H1 (cell line): ENCODE measurements around the gene OR8B12. TPM values are rescaled to one million over a fixed set of nuclear protein-coding genes. Genes with fewer than 3 reads are reported as not detected.

Experiments used
- CTCF ChIA-PET: fragments of 300-600 bp; sonication (Branson Sonifier 250); formaldehyde crosslinking; loops from one replicate; lab custom pipeline; 2021; ENCODE audit not compliant: partially characterized antibody; lab: Charles Lee
- POLR2A ChIA-PET: fragments of 300-600 bp; sonication (Branson Sonifier 250); formaldehyde crosslinking; loops from one replicate; lab custom pipeline; 2021; ENCODE audit warnings: inconsistent platforms; ENCODE audit not compliant: partially characterized antibody; lab: Charles Lee
- DNase-seq, 2 experiments: peaks; one replicate each; pipeline versions ENCODE4 v3.0.0 to v3.0.0-alpha.2; 2010 to 2022; ENCODE audit warnings: low spot score in 2 of 2, low read depth in 1 of 2, mixed read lengths in 1 of 2
- FAIRE-seq: peaks from 2 replicates; lab custom pipeline; 2011; peaks lifted over from hg19 to GRCh38; lab: Jason Lieb, UNC
- H2AFZ ChIP-seq: 2 replicates; pipeline ENCODE4 v1.8.1; 2012; ENCODE audit warnings: low read length, inconsistent platforms
- H2AK5ac ChIP-seq: 2 replicates; pipeline ENCODE4 v1.6.1; 2013; ENCODE audit warnings: low read depth, low read length
- H2BK120ac ChIP-seq: replicated peaks from 2 replicates; pipeline ENCODE3; 2013; ENCODE audit warnings: low read depth, low read length, inconsistent platforms
- H2BK12ac ChIP-seq: 2 replicates; pipeline ENCODE4 v1.6.1; 2013; ENCODE audit warnings: low read depth, low read length
- H2BK15ac ChIP-seq: 2 replicates; pipeline ENCODE4 v1.6.1; 2013; ENCODE audit warnings: low read length
- H2BK20ac ChIP-seq: 2 replicates; pipeline ENCODE4 v1.6.1; 2013; ENCODE audit warnings: low read length
- H2BK5ac ChIP-seq: 2 replicates; pipeline ENCODE4 v1.6.1; 2013; ENCODE audit warnings: low read depth, low read length
- H3K14ac ChIP-seq: 2 replicates; pipeline ENCODE4 v1.6.1; 2013; ENCODE audit warnings: inconsistent platforms; ENCODE audit not compliant: insufficient read length
- H3K18ac ChIP-seq: 2 replicates; pipeline ENCODE4 v1.6.1; 2013; ENCODE audit warnings: low read length; ENCODE audit errors: extremely low read depth
- H3K23ac ChIP-seq: 2 replicates; pipeline ENCODE4 v1.6.1; 2013; ENCODE audit warnings: inconsistent platforms; ENCODE audit not compliant: insufficient read length
- H3K23me2 ChIP-seq: 2 replicates; pipeline ENCODE4 v1.6.1; 2013; ENCODE audit warnings: low read depth, low read length
- H3K27ac ChIP-seq: 2 replicates; pipeline ENCODE4 v1.6.1; 2011; ENCODE audit warnings: low read depth, low read length, inconsistent platforms
- H3K27me3 ChIP-seq, 4 experiments: replicated peaks in 1 of 4; 1 replicate in 1 of 4; 2 replicates in 3 of 4; pipeline versions ENCODE4 v1.6.1 to v1.8.1; 2011 to 2013; ENCODE audit warnings: low read length in 3 of 4, mild to moderate bottlenecking in 3 of 4, inconsistent platforms in 2 of 4, mixed read lengths in 2 of 4, moderate library complexity in 1 of 4; ENCODE audit not compliant: control insufficient read depth in 3 of 4, insufficient read depth in 3 of 4; ENCODE audit errors: extremely low read depth in 1 of 4
- H3K36me3 ChIP-seq, 4 experiments: 2 replicates each; pipeline versions ENCODE4 v1.6.1 to v1.8.1; 2011 to 2013; ENCODE audit warnings: mild to moderate bottlenecking in 4 of 4, low read length in 3 of 4, moderate library complexity in 2 of 4, control low read depth in 1 of 4, inconsistent platforms in 1 of 4; ENCODE audit not compliant: insufficient read depth in 4 of 4, control insufficient read depth in 2 of 4
- H3K4ac ChIP-seq: replicated peaks from 2 replicates; pipeline ENCODE3; 2013; ENCODE audit warnings: low read length, low read depth, mixed read lengths, inconsistent platforms; ENCODE audit not compliant: insufficient read length
- H3K4me1 ChIP-seq, 4 experiments: replicated peaks in 1 of 4; 1 replicate in 1 of 4; 2 replicates in 3 of 4; pipeline versions ENCODE4 v1.6.1 to v1.8.1; 2011 to 2013; ENCODE audit warnings: low read length in 3 of 4, inconsistent platforms in 2 of 4, mixed read lengths in 1 of 4; ENCODE audit not compliant: insufficient read depth in 4 of 4, control insufficient read depth in 3 of 4
- H3K4me2 ChIP-seq, 2 experiments: 2 replicates each; pipeline versions ENCODE4 v1.6.1 to v1.8.1; 2011 to 2013; ENCODE audit warnings: low read depth in 2 of 2, low read length in 2 of 2, control low read depth in 1 of 2, inconsistent platforms in 1 of 2, mild to moderate bottlenecking in 1 of 2; ENCODE audit not compliant: insufficient read depth in 1 of 2
- H3K4me3 ChIP-seq, 4 experiments: fragments of 200-600, 300-600 bp in 1 of 4; sonication (generic), shearing (Covaris generic), sonication (Bioruptor Twin) in 1 of 4; 2 replicates each; pipeline versions ENCODE4 v1.5.1 to v1.8.1; 2011 to 2016; ENCODE audit warnings: low read length in 4 of 4, low read depth in 3 of 4, control low read depth in 2 of 4, inconsistent platforms in 2 of 4, mild to moderate bottlenecking in 2 of 4, mixed read lengths in 1 of 4, moderate library complexity in 1 of 4; ENCODE audit not compliant: insufficient read depth in 2 of 4; ENCODE audit errors: extremely low read depth in 1 of 4
- H3K56ac ChIP-seq: replicated peaks from 2 replicates; pipeline ENCODE3; 2013; ENCODE audit warnings: low read depth, mild to moderate bottlenecking, mixed read lengths, low read length, inconsistent platforms; ENCODE audit not compliant: insufficient read length
- H3K79me1 ChIP-seq: 2 replicates; pipeline ENCODE4 v1.6.1; 2013; ENCODE audit warnings: low read depth, low read length, control low read depth
- H3K79me2 ChIP-seq, 2 experiments: 2 replicates each; pipeline versions ENCODE4 v1.6.1 to v1.8.1; 2012 to 2013; ENCODE audit warnings: low read length in 2 of 2, mild to moderate bottlenecking in 2 of 2, inconsistent platforms in 1 of 2; ENCODE audit not compliant: insufficient read depth in 2 of 2, control insufficient read depth in 1 of 2
- H3K9ac ChIP-seq, 4 experiments: replicated peaks in 1 of 4; 1 replicate in 1 of 4; 2 replicates in 3 of 4; pipeline versions ENCODE4 v1.6.1 to v1.8.1; 2011 to 2013; ENCODE audit warnings: low read depth in 3 of 4, low read length in 3 of 4, control low read depth in 2 of 4, mild to moderate bottlenecking in 2 of 4, moderate library complexity in 2 of 4, inconsistent platforms in 1 of 4; ENCODE audit errors: extremely low read depth in 1 of 4
- H3K9me3 ChIP-seq, 2 experiments: 2 replicates each; pipeline versions ENCODE4 v1.6.1 to v1.8.1; 2012 to 2013; ENCODE audit warnings: mild to moderate bottlenecking in 2 of 2, moderate library complexity in 2 of 2, control low read depth in 1 of 2, inconsistent platforms in 1 of 2, low read depth in 1 of 2, low read length in 1 of 2, mixed read lengths in 1 of 2; ENCODE audit not compliant: insufficient read depth in 2 of 2
- H4K20me1 ChIP-seq, 2 experiments: replicated peaks in 1 of 2; 2 replicates each; pipeline versions ENCODE3 to v1.8.1; 2011 to 2013; ENCODE audit warnings: inconsistent platforms in 2 of 2, low read length in 2 of 2, mild to moderate bottlenecking in 1 of 2; ENCODE audit not compliant: insufficient read depth in 2 of 2, control insufficient read depth in 1 of 2
- H4K5ac ChIP-seq: 2 replicates; pipeline ENCODE4 v1.6.1; 2013; ENCODE audit warnings: low read length, low read depth, mixed read lengths, inconsistent platforms; ENCODE audit not compliant: insufficient read length
- H4K8ac ChIP-seq: 2 replicates; pipeline ENCODE4 v1.8.0; 2013; ENCODE audit warnings: mild to moderate bottlenecking, moderate library complexity, low read length, inconsistent platforms; ENCODE audit not compliant: insufficient read depth; ENCODE audit errors: extremely low read depth
- H4K91ac ChIP-seq: replicated peaks from 2 replicates; pipeline ENCODE3; 2013; ENCODE audit warnings: low read length, mixed read lengths, inconsistent platforms; ENCODE audit not compliant: insufficient read length
- KDM1A ChIP-seq: fragments of 200-600, 300-600 bp; sonication (generic); IDR thresholded peaks from 2 replicates; pipeline ENCODE4 v1.7.1; 2016; ENCODE audit warnings: mild to moderate bottlenecking, low read length, borderline replicate concordance
- POLR2A ChIP-seq, 2 experiments: IDR thresholded peaks; 1 replicate in 1 of 2; 2 replicates in 1 of 2; pipeline ENCODE4 v1.6.1; 2011; ENCODE audit warnings: low read depth in 2 of 2, low read length in 2 of 2, mild to moderate bottlenecking in 2 of 2; ENCODE audit errors: control extremely low read depth in 1 of 2
- WGBS, 2 experiments: shearing (Covaris generic) in 1 of 2; methylation state at CpG; one replicate each; pipeline versions ENCODE4 v1.1.6 to v1.1.7; 2013 to 2015; ENCODE audit warnings: low lambda C conversion rate in 2 of 2, mixed read lengths in 2 of 2, inconsistent platforms in 1 of 2, low coverage in 1 of 2, missing lambda C conversion rate in 1 of 2; ENCODE audit not compliant: insufficient replicate concordance in 2 of 2, insufficient coverage in 1 of 2, insufficient read length in 1 of 2; ENCODE audit errors: extremely low coverage in 1 of 2, missing lambda C conversion rate in 1 of 2; 5-methylcytosine and 5-hydroxymethylcytosine counted together
- polyA plus RNA-seq, 7 experiments: library from polyadenylated mRNA; depleted of rRNA in 3 of 7; stranded (reverse) in 5 of 7; unstranded in 2 of 7; fragments of >200 nt in 5 of 7; fragments of 200-250 nt in 2 of 7; gene quantifications; 1 replicate in 5 of 7; 2 replicates in 1 of 7; 4 replicates in 1 of 7; pipeline versions ENCODE4 v1.2.1 to v1.2.3, GENCODE V29; 2011 to 2013; ENCODE audit warnings: missing spikeins in 2 of 7, mixed read lengths in 2 of 7
- total RNA-seq: library from RNA; stranded (reverse); fragmentation: NEBNext Ultra II Directional; extraction: Animal tissue kit (Norgen Biotek cat#: 25700); gene quantifications from 2 replicates; pipeline ENCODE4 v1.2.1, GENCODE V29; 2021

The OR8B12 gene
- total and polyA plus RNA-seq, 2 of the 8 experiments (the other 6 are each of a cell fraction or from before 2014, with no cell fraction given), result not detected

GRCh38 chr11:124518989-124519451 is 24.4 kb downstream of the OR8B12 start:
- DNase-seq (no peak), FAIRE-seq (no peak)
- Histone ChIP-seq H4K91ac (no peak overlapping the region), H3K36me3 (no peaks in the 10 kb centered on the region), H3K9ac (no peak overlapping the region), H3K4me3 (no peak overlapping the region), H4K8ac (no peak overlapping the region), H3K79me1 (no peaks in the 10 kb centered on the region), H2AFZ (no peak overlapping the region), H3K27ac (no peak overlapping the region), H3K4me1 (no peaks in the 10 kb centered on the region), H3K9me3 (no peaks in the 10 kb centered on the region), H3K4me2 (no peak overlapping the region), H4K20me1 (no peaks in the 10 kb centered on the region), H4K5ac (no peak overlapping the region), H2BK120ac (no peak overlapping the region), H3K4ac (no peak overlapping the region), H3K27me3 (no peaks in the 10 kb centered on the region; a peak in 1 of 7 replicates), H3K79me2 (no peaks in the 10 kb centered on the region), H2AK5ac (no peak overlapping the region), H2BK20ac (no peak overlapping the region), H3K14ac (no peak overlapping the region), H3K23me2 (no peaks in the 10 kb centered on the region), H3K18ac (no peak overlapping the region), H2BK12ac (no peak overlapping the region), H2BK5ac (no peak overlapping the region), H2BK15ac (no peak overlapping the region), H3K23ac (no peak overlapping the region), H3K56ac (no peak overlapping the region)
- TF ChIP-seq KDM1A (no peak), POLR2A (IDR thresholded peaks at IDR 0.05; ENCODE audit: control extremely low read depth in 1 of 2, low read depth in 2 of 2, low read length in 2 of 2) (no peak)
- POLR2A ChIA-PET, result no interaction called here
- 95% methylated on average over 3 of the region's 3 CpGs; no CpG with 5 or more reads in 1 of the 2 experiments for WGBS, 2 experiments
- CTCF ChIA-PET, result interaction anchor here (0.6 to 1.1 kb wide), 2 partner anchors 10 to 18 kb away, joined by 4 to 5 read pairs; no protein-coding TSS in a partner anchor
